ENCODE results near the gene SHROOM3.
"Not testable (repeated sequence)": the region's sequence is repeated elsewhere in the genome, so short reads cannot be mapped to it uniquely, and the experiment has no call there.

Gene SHROOM3

GRCh38 chr4:76702440-76703122 is 267.6 kb downstream of the SHROOM3 start:
- no peak for DNase-seq

- DNase-seq, result no peak
These were observed 268.1 kb downstream of the SHROOM3 start for GRCh38 chr4:76703123-76703490.

- DNase-seq, result no peak
These were observed 268.6 kb downstream of the SHROOM3 start for GRCh38 chr4:76703676-76704075.

GRCh38 chr4:76704133-76704881 is 269.3 kb downstream of the SHROOM3 start:
- no peak for DNase-seq

GRCh38 chr4:76705472-76705871 is 270.4 kb downstream of the SHROOM3 start:
- no peak for DNase-seq

GRCh38 chr4:76706581-76706980 is 271.6 kb downstream of the SHROOM3 start:
- no peak for DNase-seq

GRCh38 chr4:76708971-76709771 is 274.1 kb downstream of the SHROOM3 start:
- no peak for DNase-seq

- no peak for DNase-seq
These were observed 274.7 kb downstream of the SHROOM3 start for GRCh38 chr4:76709772-76710090.

GRCh38 chr4:76712564-76712963 is 277.5 kb downstream of the SHROOM3 start:
- no peak for DNase-seq

GRCh38 chr4:76714226-76714625 is 279.2 kb downstream of the SHROOM3 start:
- no peak for DNase-seq

- no peak for DNase-seq
These were observed 281.0 kb downstream of the SHROOM3 start for GRCh38 chr4:76716020-76716419.

- DNase-seq, result no peak
These were observed 281.6 kb downstream of the SHROOM3 start for GRCh38 chr4:76716658-76717057.

GRCh38 chr4:76717431-76717830 is 282.4 kb downstream of the SHROOM3 start:
- no peak for DNase-seq

- DNase-seq, result no peak
These were observed 283.0 kb downstream of the SHROOM3 start for GRCh38 chr4:76718021-76718420.

GRCh38 chr4:76718831-76719230 is 283.8 kb downstream of the SHROOM3 start:
- no peak for DNase-seq

- DNase-seq, result no peak
These were observed 285.1 kb downstream of the SHROOM3 start for GRCh38 chr4:76720121-76720520.

- DNase-seq, result not testable (repeated sequence)
These were observed 287.1 kb downstream of the SHROOM3 start for GRCh38 chr4:76722146-76722545.

GRCh38 chr4:76722838-76723237 is 287.8 kb downstream of the SHROOM3 start:
- no peak for DNase-seq

GRCh38 chr4:76723373-76723772 is 288.3 kb downstream of the SHROOM3 start:
- DNase-seq, result no peak

- peak; percentile 67 for DNase-seq
These were observed 288.9 kb downstream of the SHROOM3 start for GRCh38 chr4:76723924-76724323.

- DNase-seq, result no peak
These were observed 290.0 kb downstream of the SHROOM3 start for GRCh38 chr4:76725039-76725438.

- DNase-seq, result no peak
These were observed 291.1 kb downstream of the SHROOM3 start for GRCh38 chr4:76726176-76726575.

GRCh38 chr4:76726631-76727030 is 291.6 kb downstream of the SHROOM3 start:
- DNase-seq, result no peak

GRCh38 chr4:76727934-76728333 is 292.9 kb downstream of the SHROOM3 start:
- not testable (repeated sequence) for DNase-seq
